ACHN (cell line): Measurements from ENCODE around the gene LITAF.
A peak's percentile ranks its signal among the peaks of the same experiment; 100 is the strongest.
"Not testable (repeated sequence)": the region's sequence is repeated elsewhere in the genome, so short reads cannot be mapped to it uniquely, and the experiment has no call there.

Experiments used
- DNase-seq: peaks from one replicate; pipeline ENCODE4 v3.0.0-alpha.2; 2015
- in situ Hi-C: cut with HindIII; loops from 2 replicates; pipeline ENCODE4 v1.10.0; 2017; ENCODE audit warnings: low sequenced_read_pairs, low pct_ligation_motif_present, low pct_unique_long_range_greater_than_20kb

LITAF gene

GRCh38 chr16:11604783-11605563 is 18.3 kb upstream of the LITAF start:
- no peak for DNase-seq
- in situ Hi-C loops: no loop called here

GRCh38 chr16:11604296-11604695 is 17.6 kb upstream of the LITAF start:
- in situ Hi-C loops, DNase-seq: not testable (repeated sequence)

- no peak for DNase-seq
- in situ Hi-C loops: no loop called here
Observed at GRCh38 chr16:11603331-11603750, 16.6 kb upstream of the LITAF start.

- in situ Hi-C loops: no loop called here
- no peak for DNase-seq
Observed at GRCh38 chr16:11602321-11602720, 15.6 kb upstream of the LITAF start.

- no peak for DNase-seq
- in situ Hi-C loops: no loop called here
Observed at GRCh38 chr16:11601911-11602310, 15.2 kb upstream of the LITAF start.

- in situ Hi-C loops: no loop called here
- no peak for DNase-seq
Observed at GRCh38 chr16:11601425-11601824, 14.7 kb upstream of the LITAF start.

- DNase-seq: no peak
- in situ Hi-C loops: no loop called here
Observed at GRCh38 chr16:11599579-11599978, 12.9 kb upstream of the LITAF start.

GRCh38 chr16:11597235-11598095 is 10.7 kb upstream of the LITAF start:
- in situ Hi-C loops: no loop called here
- DNase-seq: no peak

GRCh38 chr16:11596572-11597226 is 10.0 kb upstream of the LITAF start:
- in situ Hi-C loops: no loop called here
- no peak for DNase-seq

- in situ Hi-C loops: no loop called here
- DNase-seq: no peak
Observed at GRCh38 chr16:11593581-11593980, 6.9 kb upstream of the LITAF start.

- in situ Hi-C loops, DNase-seq: not testable (repeated sequence)
Observed at GRCh38 chr16:11593076-11593475, 6.4 kb upstream of the LITAF start.

GRCh38 chr16:11591630-11592029 is 4.9 kb upstream of the LITAF start:
- in situ Hi-C loops, DNase-seq: not testable (repeated sequence)

- in situ Hi-C loops: no loop called here
Observed at GRCh38 chr16:11589198-11589550, 2.5 kb upstream of the LITAF start.

GRCh38 chr16:11588321-11589197 is 1.8 kb upstream of the LITAF start:
- DNase-seq: no peak
- in situ Hi-C loops: no loop called here

More at GRCh38 chr16:11589198-11589550, 2.5 kb upstream of the LITAF start:
- DNase-seq: no peak

- DNase-seq: no peak
- in situ Hi-C loops: no loop called here
Observed at GRCh38 chr16:11587643-11588247, 1.0 kb upstream of the LITAF start.

GRCh38 chr16:11586378-11586855 is 302 bp downstream of the LITAF start:
- DNase-seq: peak; percentile 11
- in situ Hi-C loops: no loop called here

- no peak for DNase-seq
- in situ Hi-C loops: no loop called here
Observed at GRCh38 chr16:11585460-11586377, 1.0 kb downstream of the LITAF start.
